Measurements from ENCODE around the gene NAP1L5.

The NAP1L5 gene

DNA sequence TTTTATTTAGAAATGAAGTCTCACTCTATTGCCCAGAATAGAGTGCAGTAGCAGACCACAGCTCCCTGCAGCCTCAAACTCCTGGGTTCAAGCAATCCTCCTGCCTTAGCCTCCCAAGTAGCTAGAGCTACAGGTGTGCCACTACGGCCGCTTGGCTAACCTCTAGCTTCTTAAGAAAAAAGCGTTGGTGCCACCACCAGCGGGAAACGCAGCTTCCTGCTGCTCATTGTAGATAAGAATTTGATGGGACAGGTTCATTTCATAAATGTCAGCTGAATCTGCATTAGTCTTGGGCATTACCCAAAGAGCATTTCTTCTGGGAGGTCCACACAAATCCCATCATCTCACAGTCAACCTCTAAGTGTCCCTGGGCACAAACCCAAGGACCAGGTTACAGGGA is 33.2 kb upstream of the NAP1L5 start:
- Mint-ChIP-seq H3K36me3 (ENCODE audit: low read depth) (peaks cover 20% of the 10 kb centered on the region), H3K4me1 (ENCODE audit: low read depth) (no peaks in the 10 kb centered on the region), H3K9me3 (no peaks in the 10 kb centered on the region), H3K27me3 (no peaks in the 10 kb centered on the region), H3K27ac (no peak overlapping the region), H3K4me3 (no peak overlapping the region)

DNA sequence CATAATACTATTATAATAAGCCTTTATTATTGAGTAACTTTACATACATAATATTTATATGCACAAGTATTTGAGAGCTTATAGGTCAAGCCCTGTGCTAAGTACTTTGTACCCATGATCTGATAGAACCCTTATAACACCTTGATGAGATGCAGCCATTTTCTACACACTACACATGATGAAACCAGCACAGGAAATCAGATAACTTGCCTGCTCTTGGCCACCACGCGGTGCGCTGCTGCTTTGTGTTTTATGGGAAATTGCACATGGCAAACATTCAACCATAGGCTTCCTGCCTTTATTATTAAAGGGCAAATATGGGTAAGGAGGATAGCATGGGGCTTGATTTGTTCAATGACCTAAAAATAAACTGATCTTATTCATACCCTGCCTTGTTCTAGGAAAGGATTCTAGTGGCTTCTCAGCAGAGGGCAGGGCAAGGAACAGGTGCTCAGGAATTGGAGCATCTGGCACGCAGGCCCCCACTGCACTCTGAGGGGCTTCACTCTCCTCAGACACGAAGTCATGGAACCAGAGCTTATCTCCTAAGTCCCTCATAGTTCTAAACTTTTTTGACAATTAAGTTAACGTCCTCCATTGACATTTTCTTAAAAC is 31.6 kb upstream of the NAP1L5 start:
- Mint-ChIP-seq H3K9me3 (no peaks in the 10 kb centered on the region), H3K4me3 (no peak overlapping the region), H3K27ac (no peak overlapping the region), H3K27me3 (no peaks in the 10 kb centered on the region), H3K4me1 (ENCODE audit: low read depth) (no peaks in the 10 kb centered on the region), H3K36me3 (ENCODE audit: low read depth) (peaks cover 25% of the 10 kb centered on the region)

DNA sequence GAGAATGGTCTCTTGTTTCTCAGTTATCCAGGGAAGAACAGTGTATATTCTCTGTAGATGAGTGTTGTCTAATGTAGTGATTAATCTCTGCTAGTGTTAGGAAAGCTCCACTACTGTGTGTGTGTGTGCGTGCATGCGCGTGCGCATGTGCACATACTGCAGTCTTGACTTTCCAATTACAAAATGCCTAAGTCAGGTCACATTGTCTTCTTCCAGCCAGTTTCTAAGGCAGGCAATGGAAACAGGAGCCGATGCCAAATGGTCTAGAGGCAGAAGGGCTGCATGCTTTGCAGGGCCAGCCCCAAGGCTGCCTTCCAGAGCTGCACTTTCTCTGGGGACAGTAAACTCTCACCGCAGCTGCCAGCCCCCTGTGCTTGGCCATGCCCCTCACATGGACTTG is 30.5 kb upstream of the NAP1L5 start:
- Mint-ChIP-seq H3K9me3 (no peaks in the 10 kb centered on the region), H3K4me3 (no peak overlapping the region), H3K36me3 (ENCODE audit: low read depth) (peaks cover 27% of the 10 kb centered on the region), H3K4me1 (ENCODE audit: low read depth) (no peaks in the 10 kb centered on the region), H3K27me3 (no peaks in the 10 kb centered on the region), H3K27ac (no peak overlapping the region)

DNA sequence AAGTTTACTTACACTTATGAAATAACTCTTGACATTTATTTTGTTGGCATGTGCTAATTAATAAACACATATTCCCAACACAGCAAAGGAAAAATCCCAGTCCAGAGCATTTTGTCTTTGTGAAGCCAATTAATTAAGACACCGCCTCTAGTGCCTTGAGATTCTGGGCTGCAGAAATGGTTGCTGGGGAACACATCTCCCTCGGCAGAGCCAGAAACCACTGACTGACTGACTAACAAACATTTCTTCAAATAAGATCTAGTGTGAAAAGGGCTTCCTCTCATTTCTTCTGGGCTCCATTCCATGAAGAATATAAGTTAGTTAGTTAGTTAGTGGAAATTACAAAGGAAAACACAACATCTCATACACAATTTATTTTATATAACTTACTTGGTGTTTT is 28.4 kb upstream of the NAP1L5 start:
- Mint-ChIP-seq H3K9me3 (no peaks in the 10 kb centered on the region), H3K27ac (no peak overlapping the region), H3K27me3 (no peaks in the 10 kb centered on the region), H3K4me3 (no peak overlapping the region), H3K36me3 (ENCODE audit: low read depth) (peaks cover 27% of the 10 kb centered on the region), H3K4me1 (ENCODE audit: low read depth) (no peaks in the 10 kb centered on the region)

DNA sequence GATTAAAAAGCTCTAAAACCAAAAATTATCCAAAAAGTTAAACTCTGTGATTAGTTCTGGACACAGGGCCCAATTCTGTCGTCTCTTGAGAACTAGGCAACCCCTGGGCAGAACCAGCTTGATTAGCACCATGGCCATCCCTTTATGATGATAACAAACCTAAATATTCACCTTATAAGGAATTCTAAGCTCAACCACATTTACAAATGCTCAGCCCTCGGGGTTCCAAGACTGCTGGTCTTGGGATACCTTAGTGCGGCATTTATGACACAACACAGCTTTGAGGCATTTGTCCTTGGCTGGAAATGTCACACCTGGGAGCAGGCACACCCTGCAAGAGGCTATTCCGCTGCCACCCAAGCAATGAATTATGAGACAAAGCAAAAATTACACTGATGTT is 27.5 kb upstream of the NAP1L5 start:
- Mint-ChIP-seq H3K27ac (no peak overlapping the region), H3K4me3 (no peak overlapping the region), H3K27me3 (no peaks in the 10 kb centered on the region), H3K36me3 (ENCODE audit: low read depth) (peaks cover 27% of the 10 kb centered on the region), H3K4me1 (ENCODE audit: low read depth) (no peaks in the 10 kb centered on the region), H3K9me3 (no peaks in the 10 kb centered on the region)

DNA sequence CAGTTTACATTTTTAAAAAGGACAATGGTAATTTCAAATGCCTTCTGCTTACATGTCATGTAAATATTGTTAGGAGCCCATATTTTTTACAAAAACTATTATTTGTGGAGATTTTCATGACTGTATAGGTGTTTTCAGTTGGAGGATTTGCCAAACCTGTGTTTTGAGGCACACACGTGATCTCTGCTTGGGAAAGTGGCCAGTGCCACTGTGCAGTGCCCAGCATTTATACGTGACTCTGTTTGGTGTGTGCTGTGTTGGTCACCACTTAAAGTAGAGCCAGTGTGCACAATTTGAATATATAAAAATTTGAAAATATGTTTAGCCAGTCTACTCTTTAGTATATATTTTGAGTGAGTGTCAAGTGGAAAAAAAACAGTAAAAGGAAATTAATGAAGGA is 26.8 kb upstream of the NAP1L5 start:
- Mint-ChIP-seq H3K4me1 (ENCODE audit: low read depth) (no peaks in the 10 kb centered on the region), H3K27ac (no peak overlapping the region), H3K27me3 (no peaks in the 10 kb centered on the region), H3K36me3 (ENCODE audit: low read depth) (peaks cover 27% of the 10 kb centered on the region), H3K4me3 (no peak overlapping the region), H3K9me3 (no peaks in the 10 kb centered on the region)

DNA sequence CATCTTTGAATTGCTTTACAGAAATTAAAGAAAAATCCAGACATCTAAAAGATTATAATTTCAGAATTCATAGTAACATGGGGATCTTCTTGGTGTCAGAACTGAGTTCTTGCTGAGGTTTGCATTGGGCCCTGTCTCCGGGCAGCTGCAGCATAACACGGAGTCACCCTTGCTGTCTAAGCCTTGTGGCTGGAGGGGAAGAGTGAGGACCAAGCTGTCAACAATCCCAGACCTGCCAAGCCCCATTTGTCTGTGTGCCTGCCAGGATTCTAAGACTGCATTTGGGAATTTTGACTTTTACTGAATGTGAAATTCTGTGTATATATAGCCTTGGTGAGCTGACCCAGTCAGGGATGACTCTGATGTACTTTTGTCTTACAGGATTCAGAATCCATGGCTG is 25.2 kb upstream of the NAP1L5 start:
- peaks cover under 1% of the 10 kb centered on the region for H3K9me3 Mint-ChIP-seq
- H3K27ac Mint-ChIP-seq = no peak overlapping the region
- H3K27me3 Mint-ChIP-seq = no peaks in the 10 kb centered on the region
- H3K4me1 Mint-ChIP-seq (ENCODE audit: low read depth) = no peaks in the 10 kb centered on the region
- H3K36me3 Mint-ChIP-seq (ENCODE audit: low read depth) = peaks cover 30% of the 10 kb centered on the region
- H3K4me3 Mint-ChIP-seq = no peak overlapping the region

DNA sequence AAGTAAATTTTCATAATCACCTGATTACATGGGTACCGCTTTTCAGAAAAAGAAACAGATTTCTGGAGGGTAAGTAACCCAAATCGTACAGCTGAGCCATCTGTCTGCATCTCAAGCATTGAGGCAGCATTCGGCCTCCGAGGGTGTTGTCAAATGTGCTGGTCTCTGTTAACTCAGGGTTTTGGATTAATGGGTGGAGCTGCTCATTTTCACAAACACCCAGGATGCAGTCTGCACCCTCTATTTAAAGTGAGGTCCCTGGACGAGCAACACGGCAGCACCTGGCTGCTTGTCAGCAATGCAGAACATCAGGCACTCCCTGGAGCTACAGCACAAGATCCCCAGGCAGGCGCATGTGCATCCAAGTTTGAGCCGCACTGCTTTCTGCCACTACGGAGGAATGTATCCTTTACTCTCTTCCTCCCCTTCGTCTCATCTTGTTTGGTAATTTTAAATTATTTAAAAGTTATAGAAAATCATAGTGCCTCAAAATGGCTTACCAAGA is 24.7 kb upstream of the NAP1L5 start:
- H3K36me3 Mint-ChIP-seq (ENCODE audit: low read depth) = peaks cover 32% of the 10 kb centered on the region
- H3K9me3 Mint-ChIP-seq = peaks cover 5% of the 10 kb centered on the region
- H3K27ac Mint-ChIP-seq = no peak overlapping the region
- no peaks in the 10 kb centered on the region for H3K4me1 Mint-ChIP-seq (ENCODE audit: low read depth)
- H3K4me3 Mint-ChIP-seq = no peak overlapping the region
- no peaks in the 10 kb centered on the region for H3K27me3 Mint-ChIP-seq

DNA sequence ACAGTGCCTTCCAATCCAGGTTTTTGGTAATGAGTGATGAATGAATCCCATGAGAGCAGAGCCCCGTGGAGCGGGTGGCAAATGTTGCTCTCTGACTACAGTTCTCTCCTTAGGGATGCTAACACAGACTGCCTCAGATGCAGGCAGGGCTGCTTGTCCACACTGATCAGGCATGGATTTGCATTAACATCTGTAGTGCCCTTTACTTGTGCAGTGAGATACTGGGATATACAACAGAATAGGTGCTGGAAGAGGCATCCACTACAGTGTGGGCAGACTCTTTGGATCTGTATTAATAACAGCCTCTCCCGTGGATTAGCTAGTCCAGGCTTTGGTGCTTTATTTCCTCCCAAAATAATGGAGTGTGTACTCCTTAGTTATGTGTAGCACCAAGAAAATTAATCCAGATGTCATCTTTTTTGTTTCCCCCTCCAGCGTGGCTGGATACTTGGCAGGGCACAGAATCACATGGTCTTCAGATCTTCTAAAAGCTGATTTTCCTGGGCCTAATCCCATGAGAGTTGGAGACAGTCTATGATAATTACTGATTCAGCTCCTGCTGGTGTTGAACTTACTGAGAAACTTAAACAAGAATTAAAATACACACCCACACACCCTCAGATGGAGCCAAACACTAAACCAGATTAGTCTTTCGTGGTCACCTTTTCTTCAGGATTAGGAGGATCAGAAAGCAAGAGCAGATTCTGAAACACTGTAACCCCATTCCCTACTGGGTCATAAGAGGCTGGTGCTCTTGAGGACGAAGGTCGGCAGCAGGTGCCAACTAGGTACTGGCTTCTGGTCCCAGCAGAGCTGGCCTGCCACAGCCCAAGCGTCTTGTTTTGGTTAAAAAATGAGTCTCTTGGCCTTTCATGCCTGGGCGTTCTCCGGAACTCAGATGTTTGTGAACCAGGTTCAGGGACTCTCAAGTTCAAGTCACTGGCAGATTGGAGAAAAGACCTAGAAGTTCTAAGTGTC is 23.1 kb upstream of the NAP1L5 start:
- no peak overlapping the region for H3K27ac Mint-ChIP-seq

DNA sequence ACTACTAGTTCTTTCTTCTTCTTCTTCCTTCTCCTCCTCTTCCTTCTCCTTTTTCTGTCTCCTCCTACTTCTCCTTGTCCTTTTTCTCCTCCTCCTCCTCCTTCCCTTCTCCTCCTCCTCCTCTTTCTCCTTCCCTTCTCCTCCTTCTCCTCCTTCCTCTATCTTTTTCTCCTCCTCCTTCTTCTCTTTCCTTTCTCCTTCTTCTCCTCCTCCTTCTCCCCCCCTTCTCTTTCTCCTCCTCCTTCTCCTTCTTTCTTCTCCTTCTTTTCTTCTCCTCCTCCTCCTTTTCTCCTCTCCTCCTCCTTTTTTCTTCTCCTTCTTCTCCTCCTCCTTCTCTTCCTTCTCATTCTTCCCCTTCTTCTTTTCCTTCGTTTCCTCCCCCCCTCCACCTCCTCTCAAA is 21.8 kb upstream of the NAP1L5 start:
- Mint-ChIP-seq H3K4me1 (ENCODE audit: low read depth) (no peaks in the 10 kb centered on the region), H3K4me3 (no peak overlapping the region), H3K36me3 (ENCODE audit: low read depth) (peaks cover 50% of the 10 kb centered on the region), H3K9me3 (peaks cover 17% of the 10 kb centered on the region), H3K27ac (no peak overlapping the region), H3K27me3 (no peaks in the 10 kb centered on the region)

More for the DNA sequence above, 23.1 kb upstream of the NAP1L5 start:
- H3K9me3 Mint-ChIP-seq = peaks cover 17% of the 10 kb centered on the region
- H3K27me3 Mint-ChIP-seq = no peaks in the 10 kb centered on the region
- no peak overlapping the region for H3K4me3 Mint-ChIP-seq
- no peaks in the 10 kb centered on the region for H3K4me1 Mint-ChIP-seq (ENCODE audit: low read depth)
- peaks cover 40% of the 10 kb centered on the region for H3K36me3 Mint-ChIP-seq (ENCODE audit: low read depth)

DNA sequence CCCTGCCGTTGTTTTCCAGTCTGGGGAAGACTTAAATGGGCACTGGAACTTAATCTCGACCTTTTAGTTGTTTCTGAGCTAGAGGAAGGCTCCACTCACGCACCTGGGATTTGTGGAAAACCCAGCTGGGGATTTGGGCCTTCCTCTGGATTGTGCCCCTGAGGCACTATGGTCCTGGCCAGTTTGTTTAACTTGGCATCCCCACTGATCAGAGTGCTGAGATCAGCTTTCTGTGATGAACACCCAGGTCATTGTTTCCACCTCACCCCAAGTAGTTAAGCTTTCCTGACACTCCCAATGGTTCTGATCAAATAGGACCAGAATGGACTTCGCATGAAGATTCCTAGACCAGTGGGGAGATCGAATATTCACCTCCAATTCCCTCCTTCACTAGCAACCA is 20.5 kb upstream of the NAP1L5 start:
- Mint-ChIP-seq H3K4me1 (ENCODE audit: low read depth) (no peaks in the 10 kb centered on the region), H3K36me3 (ENCODE audit: low read depth) (peaks cover 59% of the 10 kb centered on the region), H3K9me3 (peaks cover 17% of the 10 kb centered on the region)

DNA sequence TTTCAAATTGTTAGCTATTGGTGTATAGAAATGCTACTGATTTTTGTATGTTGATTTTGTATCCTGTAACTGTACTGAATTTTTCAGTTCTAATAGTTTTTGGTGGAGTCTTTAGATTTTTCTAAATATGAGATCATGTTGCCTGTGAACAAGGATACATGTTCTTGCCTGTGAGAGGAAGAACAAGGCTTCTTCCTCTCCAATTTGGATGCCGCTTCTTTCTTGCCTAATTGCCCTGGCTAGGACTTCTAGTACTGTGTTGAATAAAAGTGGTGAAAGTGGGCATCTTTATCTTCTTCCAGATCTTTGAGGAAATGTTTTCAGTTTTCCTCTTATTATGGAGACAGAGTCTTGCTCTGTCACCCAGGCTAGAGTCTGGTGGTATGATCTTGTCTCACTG is 16.2 kb upstream of the NAP1L5 start:
- Mint-ChIP-seq H3K36me3 (ENCODE audit: low read depth) (peaks cover 90% of the 10 kb centered on the region), H3K4me3 (no peak overlapping the region), H3K9me3 (peaks cover 21% of the 10 kb centered on the region), H3K27ac (no peak overlapping the region), H3K4me1 (ENCODE audit: low read depth) (no peaks in the 10 kb centered on the region), H3K27me3 (no peaks in the 10 kb centered on the region)

More for the DNA sequence above, 20.5 kb upstream of the NAP1L5 start:
- no peak overlapping the region for H3K27ac Mint-ChIP-seq
- no peaks in the 10 kb centered on the region for H3K27me3 Mint-ChIP-seq
- H3K4me3 Mint-ChIP-seq = no peak overlapping the region

DNA sequence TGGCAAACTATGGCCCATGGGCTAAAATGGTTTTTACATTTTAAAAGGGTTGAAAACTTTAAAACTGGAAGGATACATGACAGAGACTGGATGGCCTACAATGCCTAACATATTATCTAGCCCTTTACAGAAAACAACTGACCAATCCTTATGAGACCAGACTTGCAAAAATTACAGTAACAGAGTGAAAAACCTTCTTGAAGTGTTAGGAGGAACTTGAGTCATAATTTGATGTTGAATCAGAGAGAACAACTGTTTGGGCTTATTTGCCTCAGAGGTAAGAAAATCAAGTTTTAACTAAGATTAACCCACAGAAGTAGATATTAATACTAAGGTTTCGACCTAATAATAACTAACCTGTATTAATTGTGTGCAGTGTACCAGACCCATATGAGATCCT is 12.4 kb upstream of the NAP1L5 start:
- H3K27me3 Mint-ChIP-seq = no peaks in the 10 kb centered on the region
- H3K9me3 Mint-ChIP-seq = peaks cover 4% of the 10 kb centered on the region
- no peak overlapping the region for H3K27ac Mint-ChIP-seq
- peaks cover 7% of the 10 kb centered on the region for H3K4me1 Mint-ChIP-seq (ENCODE audit: low read depth)
- no peak overlapping the region for H3K4me3 Mint-ChIP-seq
- peaks cover 77% of the 10 kb centered on the region for H3K36me3 Mint-ChIP-seq (ENCODE audit: low read depth)

DNA sequence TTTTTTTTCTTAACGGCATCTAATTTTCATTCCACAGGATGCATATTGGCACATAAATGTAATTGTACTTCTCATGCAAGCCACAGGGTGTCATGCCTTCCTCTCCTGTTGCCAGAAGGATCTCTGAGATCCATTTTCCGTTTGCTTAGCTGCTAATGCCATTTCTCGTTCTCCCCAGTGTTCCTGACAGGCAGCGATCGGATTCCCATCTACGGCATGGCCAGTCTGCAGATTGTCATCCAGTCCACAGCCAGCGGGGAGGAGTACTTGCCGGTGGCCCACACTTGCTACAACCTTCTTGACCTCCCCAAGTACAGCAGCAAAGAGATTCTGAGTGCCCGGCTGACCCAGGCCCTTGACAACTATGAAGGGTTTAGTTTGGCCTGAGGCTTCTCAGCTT is 8.9 kb upstream of the NAP1L5 start:
- Mint-ChIP-seq H3K27ac (no peak overlapping the region), H3K4me1 (ENCODE audit: low read depth) (peaks cover 7% of the 10 kb centered on the region), H3K4me3 (no peak overlapping the region), H3K9me3 (no peaks in the 10 kb centered on the region), H3K36me3 (ENCODE audit: low read depth) (peaks cover 61% of the 10 kb centered on the region), H3K27me3 (no peaks in the 10 kb centered on the region)

DNA sequence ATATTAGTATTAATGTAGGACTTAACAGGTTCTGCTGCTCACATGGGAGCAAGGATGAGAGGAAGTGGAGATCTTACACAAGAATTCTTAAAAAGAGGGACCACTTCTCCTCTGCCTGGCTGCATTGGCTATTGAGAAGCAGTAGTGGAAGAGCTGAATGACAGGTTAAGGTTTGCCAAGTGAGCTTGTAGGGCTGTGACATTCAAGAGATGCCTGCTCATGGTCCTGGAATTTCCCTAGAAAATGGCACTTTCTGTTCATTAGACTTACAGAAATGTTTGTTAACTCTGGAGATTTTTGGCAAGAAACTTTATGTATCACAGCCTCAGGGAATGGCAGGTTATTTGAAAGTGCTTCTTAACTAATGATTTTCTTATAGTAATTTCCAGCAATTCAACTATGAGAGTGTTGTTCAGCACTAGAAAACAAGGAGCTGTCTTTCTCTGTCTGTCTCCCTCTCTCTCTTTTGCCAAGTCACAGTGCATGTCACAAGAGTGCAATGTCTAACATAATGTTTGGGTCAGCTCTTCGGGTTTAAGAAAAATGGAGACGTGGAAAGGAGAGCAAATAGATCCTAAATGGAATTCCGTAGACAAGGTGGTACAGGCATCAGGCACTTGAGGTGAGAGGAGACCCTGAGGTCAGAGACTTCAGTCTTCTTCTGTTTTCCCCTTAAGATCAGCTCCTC is 8.3 kb upstream of the NAP1L5 start:
- Mint-ChIP-seq H3K36me3 (ENCODE audit: low read depth) (peaks cover 58% of the 10 kb centered on the region), H3K27me3 (no peaks in the 10 kb centered on the region), H3K9me3 (no peaks in the 10 kb centered on the region), H3K4me1 (ENCODE audit: low read depth) (peaks cover 7% of the 10 kb centered on the region), H3K4me3 (no peak overlapping the region), H3K27ac (no peak overlapping the region)

Data from stimulated activated naive CD8-positive, alpha-beta T cell treated with anti-CD3 and anti-CD28 coated beads, Interleukin-15, Interleukin-2, amounts not matched to agents 100 ng/mL and 50 ng/mL, for 24 hours (primary cell).